SK-N-MC (cell line): ENCODE results near the gene SRGAP1.
"Not testable (repeated sequence)": the region's sequence is repeated elsewhere in the genome, so short reads cannot be mapped to it uniquely, and the experiment has no call there.

Experiments used
- DNase-seq: peaks from one replicate; pipeline ENCODE4 v3.0.0-alpha.2; 2011; ENCODE audit warnings: low read depth, low spot score
- H3K27ac ChIP-seq: fragments of 200-600 bp; sonication (generic); 2 replicates; pipeline ENCODE4 v1.5.1; 2016; ENCODE audit warnings: mixed run types
- H3K36me3 ChIP-seq: fragments of 200-600 bp; sonication (generic); 2 replicates; pipeline ENCODE4 v1.6.1; 2017; ENCODE audit warnings: antibody characterized with exemption, low read length, mixed read lengths; ENCODE audit not compliant: insufficient read depth
- H3K4me3 ChIP-seq: fragments of 200-600 bp; sonication (generic); 2 replicates; pipeline ENCODE4 v1.5.1; 2016
- H3K9ac ChIP-seq: fragments of 200-600 bp; sonication (generic); 2 replicates; pipeline ENCODE4 v1.8.0; 2017; ENCODE audit warnings: mixed run types, mixed read lengths; ENCODE audit not compliant: insufficient read length
- H3K9me3 ChIP-seq: fragments of 200-600 bp; sonication (generic); 2 replicates; pipeline ENCODE4 v1.6.1; 2017; ENCODE audit warnings: low read depth, mild to moderate bottlenecking, antibody characterized with exemption, low read length, moderate library complexity, mixed read lengths
- EZH2 ChIP-seq: fragments of 200-600 bp; sonication (generic); IDR thresholded peaks from one replicate; pipeline ENCODE4 v1.6.1; 2017; ENCODE audit warnings: antibody characterized with exemption
- FOXP2 ChIP-seq: optimal IDR thresholded peaks from 2 replicates; pipeline ENCODE3; 2011; ENCODE audit warnings: mild to moderate bottlenecking, moderate library complexity; ENCODE audit not compliant: insufficient read depth; ENCODE audit errors: extremely low read length, control extremely low read depth
- POLR2AphosphoS5 ChIP-seq: IDR thresholded peaks from 2 replicates; pipeline ENCODE4 v1.6.1; 2012; ENCODE audit warnings: mild to moderate bottlenecking, low read depth, low read length, borderline replicate concordance

Gene SRGAP1

DNA sequence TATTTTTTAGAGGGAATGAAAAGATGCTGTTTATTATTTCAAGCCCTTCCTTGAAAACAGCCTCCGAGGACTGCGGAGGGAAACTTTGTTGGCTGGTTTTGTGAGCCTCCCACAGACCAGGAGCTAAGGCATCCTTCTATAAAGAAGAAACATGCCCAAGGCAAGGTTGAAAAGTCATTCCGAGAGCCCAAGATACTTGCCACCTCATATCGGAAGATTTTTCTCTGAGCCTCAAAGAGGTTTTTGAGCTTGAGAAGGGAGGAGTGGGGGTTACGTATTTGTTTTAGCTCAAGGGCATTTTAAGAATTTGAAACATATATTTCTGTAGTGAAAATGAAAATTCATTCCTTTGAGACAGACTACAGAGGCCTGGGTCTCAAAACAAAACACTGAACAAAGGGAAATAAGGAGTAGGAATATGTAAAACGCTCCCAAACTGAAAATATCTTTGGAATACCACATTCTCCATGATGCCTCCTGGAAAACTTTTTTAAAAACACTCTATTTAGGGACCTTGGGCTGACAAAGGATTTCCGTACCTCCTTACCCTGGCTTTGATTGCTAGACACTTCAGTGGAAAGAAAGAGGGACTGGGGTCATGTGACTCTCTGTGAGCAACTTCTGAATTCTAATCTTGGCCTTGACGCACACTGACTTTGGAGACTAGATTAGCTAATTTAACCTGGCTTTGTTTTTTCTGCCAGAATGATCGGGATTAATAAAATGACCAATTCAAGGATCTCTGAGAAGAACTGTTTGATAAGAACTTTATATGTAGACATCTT, 180.9 kb downstream of the SRGAP1 start:
- H3K36me3 ChIP-seq, result no peaks in the 10 kb centered on the region
- no peak overlapping the region for H3K9ac ChIP-seq
- no peak for DNase-seq
- no peaks in the 10 kb centered on the region for H3K9me3 ChIP-seq
- no peak overlapping the region; the same call in 1 of the 2 replicates for H3K27ac ChIP-seq
- H3K4me3 ChIP-seq, result no peak overlapping the region
- TF ChIP-seq FOXP2 (no peak), EZH2 (no peak), POLR2AphosphoS5 (no peak)

DNA sequence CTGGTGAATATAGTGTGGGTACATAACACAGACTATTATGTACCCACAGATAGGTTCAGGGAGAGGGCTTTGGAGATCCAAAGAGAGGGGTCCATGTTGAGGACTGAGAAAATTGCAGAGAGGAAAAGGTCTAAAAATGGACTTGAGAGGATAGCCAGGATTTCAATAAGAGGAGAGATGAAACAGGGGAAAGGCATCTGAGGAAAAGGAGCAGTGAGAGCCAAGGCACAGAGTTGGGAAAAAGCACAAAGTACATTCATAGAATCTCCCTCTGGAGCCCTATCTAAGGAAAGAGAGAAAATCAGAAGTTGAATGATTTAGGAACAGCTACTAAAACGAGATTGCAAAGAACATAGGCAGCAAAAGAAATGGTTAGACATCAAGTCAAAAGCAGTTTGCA, 182.8 kb downstream of the SRGAP1 start:
- DNase-seq, result no peak
- H3K27ac ChIP-seq, result no peak overlapping the region
- H3K9me3 ChIP-seq, result no peaks in the 10 kb centered on the region
- no peak for TF ChIP-seq FOXP2
- TF ChIP-seq EZH2, result no peak
- TF ChIP-seq POLR2AphosphoS5, result no peak
- H3K4me3 ChIP-seq, result no peak overlapping the region
- no peaks in the 10 kb centered on the region for H3K36me3 ChIP-seq
- H3K9ac ChIP-seq, result no peak overlapping the region

DNA sequence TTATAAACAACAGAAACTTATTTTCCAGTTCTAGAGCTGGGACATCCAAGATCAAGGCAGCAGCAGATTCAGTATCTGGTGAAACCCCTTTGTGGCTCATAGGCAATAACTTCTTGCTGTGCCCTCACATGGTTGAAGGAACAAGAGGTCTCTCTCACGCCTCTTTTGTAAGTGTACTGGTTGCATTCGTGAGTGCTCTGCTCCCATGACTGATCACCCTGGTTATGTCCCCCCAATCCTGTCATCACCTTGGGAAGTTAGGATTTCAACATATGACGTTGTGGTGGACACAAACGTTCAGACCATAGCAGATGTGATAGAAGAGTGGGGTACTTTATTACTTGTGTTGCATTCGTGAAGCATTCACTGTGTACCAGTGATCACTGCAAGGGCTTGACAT, 184.0 kb downstream of the SRGAP1 start:
- no peak overlapping the region for H3K27ac ChIP-seq
- H3K4me3 ChIP-seq, result no peak overlapping the region
- DNase-seq, result no peak
- H3K36me3 ChIP-seq, result no peaks in the 10 kb centered on the region
- H3K9ac ChIP-seq, result no peak overlapping the region
- TF ChIP-seq POLR2AphosphoS5 (no peak), FOXP2 (no peak), EZH2 (no peak)
- no peaks in the 10 kb centered on the region for H3K9me3 ChIP-seq

DNA sequence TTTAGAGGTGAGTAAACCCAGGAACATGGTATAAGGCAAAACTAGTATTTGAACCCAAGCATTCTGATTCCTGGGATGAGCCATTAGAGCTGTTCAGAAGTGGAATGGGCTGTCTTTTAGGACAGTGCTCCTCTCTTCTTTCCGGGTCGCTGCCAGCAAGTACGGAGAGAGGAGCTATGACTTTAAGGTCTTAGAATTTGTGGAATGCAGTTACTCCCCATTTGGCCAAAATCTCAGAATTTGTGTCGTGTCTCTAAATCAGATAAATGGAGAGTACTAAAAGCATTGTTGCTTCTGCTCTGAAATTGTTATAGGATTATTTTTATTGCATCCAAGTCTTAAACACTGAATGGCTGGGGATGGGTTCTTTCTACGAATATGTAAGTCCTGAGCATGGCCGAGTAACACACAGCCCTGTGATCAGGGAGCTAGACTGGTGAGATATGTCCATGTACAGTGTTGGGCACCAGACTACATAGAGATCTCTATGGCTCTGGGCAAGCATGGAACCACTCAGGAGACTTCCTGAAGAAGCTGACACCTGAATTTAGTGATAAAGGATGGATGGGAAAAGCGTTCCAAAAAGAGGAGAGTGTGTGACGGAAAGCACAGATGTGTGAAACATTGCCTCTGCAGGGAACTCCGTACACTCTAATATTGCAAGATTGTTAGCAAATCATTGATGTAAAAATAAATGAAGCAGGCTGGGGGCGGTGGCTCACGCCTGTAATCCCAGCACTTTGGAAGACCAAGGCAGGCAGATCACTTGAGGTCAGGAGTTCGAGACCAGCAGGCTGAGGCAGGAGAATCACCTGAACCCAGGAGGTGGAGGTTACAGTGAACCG, 184.7 kb downstream of the SRGAP1 start:
- H3K9me3 ChIP-seq, result no peaks in the 10 kb centered on the region
- TF ChIP-seq POLR2AphosphoS5, result no peak
- no peak for TF ChIP-seq FOXP2
- TF ChIP-seq EZH2, result no peak
- H3K36me3 ChIP-seq, result no peaks in the 10 kb centered on the region
- no peak overlapping the region for H3K4me3 ChIP-seq
- DNase-seq, result no peak
- H3K9ac ChIP-seq, result no peak overlapping the region
- no peak overlapping the region for H3K27ac ChIP-seq

DNA sequence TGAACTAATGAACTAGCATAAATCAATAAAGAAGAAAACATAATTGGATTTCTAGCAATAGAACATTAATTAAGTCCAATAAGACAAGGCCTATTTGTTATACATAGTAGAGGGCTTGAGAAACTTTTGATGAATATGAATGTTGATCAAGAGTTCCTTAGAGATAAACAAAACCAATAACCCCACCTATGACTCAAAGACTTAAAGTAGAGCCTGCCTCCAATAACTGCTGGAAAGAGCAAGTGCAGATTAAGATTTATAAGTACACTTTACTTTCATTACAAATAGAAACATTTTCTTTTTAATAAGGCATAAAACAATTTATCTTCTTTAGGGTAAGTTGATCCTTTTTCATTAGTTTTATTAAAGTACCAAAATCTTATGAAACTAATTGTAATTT, 185.7 kb downstream of the SRGAP1 start:
- TF ChIP-seq EZH2 (no peak), POLR2AphosphoS5 (no peak), FOXP2 (no peak)
- Histone ChIP-seq H3K4me3 (no peak overlapping the region), H3K9me3 (peaks cover under 1% of the 10 kb centered on the region; the same call in 1 of the 2 replicates), H3K36me3 (no peaks in the 10 kb centered on the region), H3K9ac (no peak overlapping the region), H3K27ac (no peak overlapping the region)
- DNase-seq, result no peak

- not testable (repeated sequence) for H3K9ac ChIP-seq, H3K27ac ChIP-seq, H3K4me3 ChIP-seq, H3K36me3 ChIP-seq, H3K9me3 ChIP-seq, DNase-seq
These were observed 189.6 kb downstream of the SRGAP1 start for GRCh38 chr12:64034056-64034455.

- H3K4me3 ChIP-seq, result no peak overlapping the region
- no peak for DNase-seq
- no peaks in the 10 kb centered on the region for H3K36me3 ChIP-seq
- no peak overlapping the region for H3K9ac ChIP-seq
- H3K27ac ChIP-seq, result no peak overlapping the region
- TF ChIP-seq EZH2 (no peak), FOXP2 (no peak), POLR2AphosphoS5 (no peak)
- H3K9me3 ChIP-seq, result peaks cover 7% of the 10 kb centered on the region; the same call in 1 of the 2 replicates
These were observed 190.5 kb downstream of the SRGAP1 start for GRCh38 chr12:64034901-64035576.

- no peak overlapping the region for H3K9ac ChIP-seq
- TF ChIP-seq FOXP2, result no peak
- TF ChIP-seq POLR2AphosphoS5, result no peak
- no peak overlapping the region for H3K4me3 ChIP-seq
- H3K9me3 ChIP-seq, result peaks cover 7% of the 10 kb centered on the region; the same call in 1 of the 2 replicates
- no peak overlapping the region for H3K27ac ChIP-seq
- no peaks in the 10 kb centered on the region for H3K36me3 ChIP-seq
- no peak for DNase-seq
These were observed 191.9 kb downstream of the SRGAP1 start for GRCh38 chr12:64036414-64036813.
